ENCODE results near the gene TUBG1. TPM values are rescaled to one million over a fixed set of nuclear protein-coding genes. Genes with fewer than 3 reads are reported as not detected.

The TUBG1 gene
- polyA plus RNA-seq, 1 of the 3 experiments (the other 2 are of a cell fraction): 145 TPM

DNA sequence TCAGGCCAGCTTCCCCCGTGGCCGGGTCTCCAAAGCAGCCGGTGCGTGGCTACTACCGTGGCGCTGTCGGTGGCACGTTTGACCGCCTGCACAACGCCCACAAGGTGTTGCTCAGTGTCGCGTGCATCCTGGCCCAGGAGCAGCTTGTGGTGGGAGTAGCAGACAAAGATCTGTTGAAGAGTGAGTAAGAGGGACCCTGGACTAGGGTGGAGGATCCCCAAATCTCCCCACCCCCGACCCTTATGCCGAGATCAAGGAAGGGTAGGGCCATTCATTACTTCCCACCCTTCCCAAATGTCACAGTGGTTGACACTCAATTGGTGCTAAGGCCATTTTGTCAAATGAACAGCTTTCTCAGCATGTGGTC lies 46.4 kb upstream of the TUBG1 start:
- CTCF ChIA-PET: interaction anchor here (1.0 to 1.4 kb wide), 2 partner anchors 14 to 15 kb away, joined by 3 to 4 read pairs; no protein-coding TSS in a partner anchor

GRCh38 chr17:42563543-42563942 lies 45.9 kb upstream of the TUBG1 start:
- no peaks in the 10 kb centered on the region for H3K9me3 ChIP-seq
- H4K20me1 ChIP-seq (ENCODE audit: insufficient read depth): no peaks in the 10 kb centered on the region
- no peak overlapping the region for H2AFZ ChIP-seq (ENCODE audit: low read depth)
- H3F3A ChIP-seq (replicated peaks; ENCODE audit: insufficient read depth): peaks cover 29% of the 10 kb centered on the region
- POLR2A ChIA-PET: interaction anchor here (0.6 kb wide), 1 partner anchor 11 kb away, joined by 3 read pairs; no protein-coding TSS in a partner anchor
- peaks cover 4 to 33% of the 10 kb centered on the region in 2 experiments; a peak in 3 of 4 replicates for H3K4me1 ChIP-seq (ENCODE audit: control insufficient read depth in 1 of 2, insufficient read depth in 2 of 2, low read depth in 1 of 2, low read length in 1 of 2)
- peak overlapping the region; percentile 98 for H3K4me2 ChIP-seq
- peaks cover 16 to 33% of the 10 kb centered on the region in 2 experiments for H3K36me3 ChIP-seq (replicated peaks in 1 of 2; ENCODE audit: control insufficient read depth in 1 of 2, insufficient read depth in 2 of 2, low read length in 1 of 2)
- DNase-seq: no peak
- H3K9ac ChIP-seq: peak overlapping the region; percentile 86; the same call in 1 of the 2 replicates
- H3K4me3 ChIP-seq (ENCODE audit: low read depth in 2 of 2, low read length in 1 of 2): peak overlapping the region; percentile 78 to 98
- TF ChIP-seq TAF1 (IDR thresholded peaks at IDR 0.05; ENCODE audit: borderline replicate concordance, low read depth, low read length) (no peak), TEAD4 (IDR thresholded peaks at IDR 0.05; ENCODE audit: borderline replicate concordance, insufficient read depth) (no peak), RXRA (IDR thresholded peaks at IDR 0.05; ENCODE audit: borderline replicate concordance, low read depth) (no peak), FOXM1 (IDR thresholded peaks at IDR 0.05; ENCODE audit: low read depth) (no peak), POLR2AphosphoS5 (IDR thresholded peaks at IDR 0.05; ENCODE audit: low read depth, low read length) (no peak), FOXJ3 (CRISPR knock-in tag; IDR thresholded peaks at IDR 0.05) (no peak), FOSL2 (IDR thresholded peaks at IDR 0.05; ENCODE audit: borderline replicate concordance, low read depth) (no peak), JUND (IDR thresholded peaks at IDR 0.05) (no peak), NRF1 (IDR thresholded peaks at IDR 0.05; ENCODE audit: low read depth, low read length) (no peak), USF2 (IDR thresholded peaks at IDR 0.05; ENCODE audit: borderline replicate concordance, low read depth, low read length) (no peak), SMC3 (IDR thresholded peaks at IDR 0.05; ENCODE audit: low read depth, low read length) (no peak)
- TF ChIP-seq, protein P1, sequence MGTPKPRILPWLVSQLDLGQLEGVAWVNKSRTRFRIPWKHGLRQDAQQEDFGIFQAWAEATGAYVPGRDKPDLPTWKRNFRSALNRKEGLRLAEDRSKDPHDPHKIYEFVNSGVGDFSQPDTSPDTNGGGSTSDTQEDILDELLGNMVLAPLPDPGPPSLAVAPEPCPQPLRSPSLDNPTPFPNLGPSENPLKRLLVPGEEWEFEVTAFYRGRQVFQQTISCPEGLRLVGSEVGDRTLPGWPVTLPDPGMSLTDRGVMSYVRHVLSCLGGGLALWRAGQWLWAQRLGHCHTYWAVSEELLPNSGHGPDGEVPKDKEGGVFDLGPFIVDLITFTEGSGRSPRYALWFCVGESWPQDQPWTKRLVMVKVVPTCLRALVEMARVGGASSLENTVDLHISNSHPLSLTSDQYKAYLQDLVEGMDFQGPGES (IDR thresholded peaks at IDR 0.05; ENCODE audit: low read depth, low read length): no peak
- no peaks in the 10 kb centered on the region for H3K9me2 ChIP-seq
- H3K27ac ChIP-seq (ENCODE audit: low read depth in 2 of 2, low read length in 1 of 2): no peak overlapping the region; a peak in 1 of 4 replicates
- H3K27me3 ChIP-seq (ENCODE audit: insufficient read depth): no peaks in the 10 kb centered on the region
- CTCF ChIA-PET: interaction anchor here (1.0 to 1.4 kb wide), 2 partner anchors 13 to 14 kb away, joined by 3 to 4 read pairs; no protein-coding TSS in a partner anchor
- WGBS (ENCODE audit: low lambda C conversion rate): 14% methylated on average over 1 of the region's 1 CpG
- H3K79me2 ChIP-seq (ENCODE audit: insufficient read depth): peaks cover 65% of the 10 kb centered on the region

More for the DNA sequence above, 46.4 kb upstream of the TUBG1 start:
- peak overlapping the region; percentile 78 to 98 for H3K4me3 ChIP-seq (ENCODE audit: low read depth in 2 of 2, low read length in 1 of 2)
- no peak for TF ChIP-seq REST (IDR thresholded peaks at IDR 0.05; ENCODE audit: low read depth, low read length)
- no peak for TF ChIP-seq RAD21 (IDR thresholded peaks at IDR 0.05; ENCODE audit: low read length)
- no peak for TF ChIP-seq MEF2A (IDR thresholded peaks at IDR 0.05; ENCODE audit: borderline replicate concordance, low read depth)
- peak overlapping the region; percentile 86 for H3K9ac ChIP-seq
- H3K4me2 ChIP-seq: peak overlapping the region; percentile 98
- H3K79me2 ChIP-seq (ENCODE audit: insufficient read depth): peaks cover 61% of the 10 kb centered on the region
- no peak overlapping the region for H2AFZ ChIP-seq (ENCODE audit: low read depth)
- H3K9me2 ChIP-seq: no peaks in the 10 kb centered on the region
- 33% methylated on average over 14 of the region's 14 CpGs for WGBS (ENCODE audit: low lambda C conversion rate)
- H3K36me3 ChIP-seq (replicated peaks in 1 of 2; ENCODE audit: control insufficient read depth in 1 of 2, insufficient read depth in 2 of 2, low read length in 1 of 2): peaks cover 13 to 30% of the 10 kb centered on the region in 2 experiments
- peak overlapping the region in 1 of 2 experiments; percentile 73; a peak in 2 of 4 replicates for H3K27ac ChIP-seq (ENCODE audit: low read depth in 2 of 2, low read length in 1 of 2)
- no peaks in the 10 kb centered on the region for H3K27me3 ChIP-seq (ENCODE audit: insufficient read depth)
- H3K9me3 ChIP-seq: no peaks in the 10 kb centered on the region
- no peaks in the 10 kb centered on the region for H4K20me1 ChIP-seq (ENCODE audit: insufficient read depth)
- peaks cover 29% of the 10 kb centered on the region for H3F3A ChIP-seq (replicated peaks; ENCODE audit: insufficient read depth)
- no peak for DNase-seq
- POLR2A ChIA-PET: interaction anchor here (0.6 kb wide), 1 partner anchor 11 kb away, joined by 3 read pairs; no protein-coding TSS in a partner anchor
- peaks cover 4 to 33% of the 10 kb centered on the region in 2 experiments; a peak in 3 of 4 replicates for H3K4me1 ChIP-seq (ENCODE audit: control insufficient read depth in 1 of 2, insufficient read depth in 2 of 2, low read depth in 1 of 2, low read length in 1 of 2)

Measured in SK-N-SH (cell line).